Breast epithelium (tissue), 3 donors: ENCODE results near the gene IGFLR1.

Experiments used
- POLR2A ChIP-seq: fragments of 450-650 bp; IDR thresholded peaks from one replicate; pipeline ENCODE4 v1.6.1; 2016; ENCODE audit warnings: antibody characterized with exemption, mild to moderate bottlenecking, moderate library complexity
- POLR2AphosphoS5 ChIP-seq, 3 donors: sonication (generic); formaldehyde crosslinking; IDR thresholded peaks; one replicate each; pipeline ENCODE4 v1.6.1; 2017; ENCODE audit warnings: antibody characterized with exemption in 3 of 3
- TF ChIP-seq, protein P1 (sequence below), 3 donors: fragments of 450-650 bp; IDR thresholded peaks; one replicate each; pipeline ENCODE4 v1.5.1; 2016 to 2017; ENCODE audit warnings: antibody characterized with exemption in 3 of 3, mild to moderate bottlenecking in 3 of 3, moderate library complexity in 3 of 3

DNA sequence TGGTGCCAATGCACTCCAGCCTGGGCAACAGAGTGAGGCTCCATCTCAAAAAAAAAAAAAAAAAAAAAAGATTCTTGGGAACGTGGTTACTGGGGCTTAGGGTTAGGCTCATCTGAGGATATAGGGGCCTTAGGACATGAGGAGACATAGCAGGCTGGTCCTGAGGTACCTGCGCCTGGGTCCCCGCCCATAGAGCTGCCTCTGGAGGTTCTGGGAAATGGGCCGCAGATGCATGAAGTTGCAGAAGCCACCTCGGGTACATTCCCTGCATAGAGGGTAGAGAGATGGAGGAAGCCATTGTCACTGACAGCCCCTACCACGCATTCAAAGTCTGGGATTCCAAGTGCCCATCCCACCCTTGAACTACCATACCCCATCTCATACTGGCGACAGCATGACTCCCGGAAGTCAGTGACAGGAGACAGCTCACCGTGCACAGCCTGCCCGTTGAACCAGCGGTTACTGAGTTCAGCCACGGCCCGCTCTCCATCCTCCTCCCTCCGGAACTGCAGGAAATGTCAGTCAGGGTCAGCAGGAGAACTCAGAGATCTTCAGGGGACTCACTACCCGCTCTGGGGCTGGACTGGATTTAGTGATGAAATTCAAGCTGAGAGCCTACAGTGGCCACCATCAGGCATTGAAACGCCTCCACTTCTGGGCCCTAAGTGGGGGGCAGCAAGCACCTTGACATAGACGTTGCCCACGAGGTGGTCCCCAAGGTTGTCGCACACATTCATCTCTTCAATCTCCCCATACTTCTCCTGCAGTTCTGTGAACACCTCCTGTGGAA is 1.6 kb upstream of the IGFLR1 start:
- TF ChIP-seq, protein P1, sequence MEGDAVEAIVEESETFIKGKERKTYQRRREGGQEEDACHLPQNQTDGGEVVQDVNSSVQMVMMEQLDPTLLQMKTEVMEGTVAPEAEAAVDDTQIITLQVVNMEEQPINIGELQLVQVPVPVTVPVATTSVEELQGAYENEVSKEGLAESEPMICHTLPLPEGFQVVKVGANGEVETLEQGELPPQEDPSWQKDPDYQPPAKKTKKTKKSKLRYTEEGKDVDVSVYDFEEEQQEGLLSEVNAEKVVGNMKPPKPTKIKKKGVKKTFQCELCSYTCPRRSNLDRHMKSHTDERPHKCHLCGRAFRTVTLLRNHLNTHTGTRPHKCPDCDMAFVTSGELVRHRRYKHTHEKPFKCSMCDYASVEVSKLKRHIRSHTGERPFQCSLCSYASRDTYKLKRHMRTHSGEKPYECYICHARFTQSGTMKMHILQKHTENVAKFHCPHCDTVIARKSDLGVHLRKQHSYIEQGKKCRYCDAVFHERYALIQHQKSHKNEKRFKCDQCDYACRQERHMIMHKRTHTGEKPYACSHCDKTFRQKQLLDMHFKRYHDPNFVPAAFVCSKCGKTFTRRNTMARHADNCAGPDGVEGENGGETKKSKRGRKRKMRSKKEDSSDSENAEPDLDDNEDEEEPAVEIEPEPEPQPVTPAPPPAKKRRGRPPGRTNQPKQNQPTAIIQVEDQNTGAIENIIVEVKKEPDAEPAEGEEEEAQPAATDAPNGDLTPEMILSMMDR (IDR thresholded peaks at IDR 0.05) = no peak
- TF ChIP-seq POLR2A (no peak), POLR2AphosphoS5 (IDR thresholded peaks at IDR 0.05) (no peak)
